Neural progenitor cell (in vitro differentiated cells): ENCODE results near the gene ZNF627.

Experiments
- EZH2 ChIP-seq: fragments of 200-600 bp; sonication (generic); IDR thresholded peaks from 2 replicates; pipeline ENCODE4 v1.6.1; 2017; ENCODE audit warnings: antibody characterized with exemption, mild to moderate bottlenecking, moderate library complexity
- EZH2phosphoT487 ChIP-seq: fragments of 200-600 bp; sonication (generic); IDR thresholded peaks from 2 replicates; pipeline ENCODE4 v1.6.1; 2017; ENCODE audit warnings: antibody characterized with exemption
- TF ChIP-seq, protein P1 (sequence below): fragments of 200-600 bp; sonication (generic); IDR thresholded peaks from 2 replicates; pipeline ENCODE4 v1.5.1; 2017; ENCODE audit warnings: antibody characterized with exemption, mild to moderate bottlenecking

GRCh38 chr19:11624069-11624463 lies 26.8 kb downstream of the ZNF627 start:
- TF ChIP-seq, protein P1, sequence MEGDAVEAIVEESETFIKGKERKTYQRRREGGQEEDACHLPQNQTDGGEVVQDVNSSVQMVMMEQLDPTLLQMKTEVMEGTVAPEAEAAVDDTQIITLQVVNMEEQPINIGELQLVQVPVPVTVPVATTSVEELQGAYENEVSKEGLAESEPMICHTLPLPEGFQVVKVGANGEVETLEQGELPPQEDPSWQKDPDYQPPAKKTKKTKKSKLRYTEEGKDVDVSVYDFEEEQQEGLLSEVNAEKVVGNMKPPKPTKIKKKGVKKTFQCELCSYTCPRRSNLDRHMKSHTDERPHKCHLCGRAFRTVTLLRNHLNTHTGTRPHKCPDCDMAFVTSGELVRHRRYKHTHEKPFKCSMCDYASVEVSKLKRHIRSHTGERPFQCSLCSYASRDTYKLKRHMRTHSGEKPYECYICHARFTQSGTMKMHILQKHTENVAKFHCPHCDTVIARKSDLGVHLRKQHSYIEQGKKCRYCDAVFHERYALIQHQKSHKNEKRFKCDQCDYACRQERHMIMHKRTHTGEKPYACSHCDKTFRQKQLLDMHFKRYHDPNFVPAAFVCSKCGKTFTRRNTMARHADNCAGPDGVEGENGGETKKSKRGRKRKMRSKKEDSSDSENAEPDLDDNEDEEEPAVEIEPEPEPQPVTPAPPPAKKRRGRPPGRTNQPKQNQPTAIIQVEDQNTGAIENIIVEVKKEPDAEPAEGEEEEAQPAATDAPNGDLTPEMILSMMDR = no peak
- no peak for TF ChIP-seq EZH2phosphoT487
- TF ChIP-seq EZH2 = no peak
